GM18526 (cell line): ENCODE measurements around the gene UNC93B1.

Source experiments
- POLR2A ChIP-seq: IDR thresholded peaks from 3 replicates; pipeline ENCODE4 v1.6.1; 2011; ENCODE audit not compliant: insufficient read length; ENCODE audit errors: extremely low read depth

Gene UNC93B1

DNA sequence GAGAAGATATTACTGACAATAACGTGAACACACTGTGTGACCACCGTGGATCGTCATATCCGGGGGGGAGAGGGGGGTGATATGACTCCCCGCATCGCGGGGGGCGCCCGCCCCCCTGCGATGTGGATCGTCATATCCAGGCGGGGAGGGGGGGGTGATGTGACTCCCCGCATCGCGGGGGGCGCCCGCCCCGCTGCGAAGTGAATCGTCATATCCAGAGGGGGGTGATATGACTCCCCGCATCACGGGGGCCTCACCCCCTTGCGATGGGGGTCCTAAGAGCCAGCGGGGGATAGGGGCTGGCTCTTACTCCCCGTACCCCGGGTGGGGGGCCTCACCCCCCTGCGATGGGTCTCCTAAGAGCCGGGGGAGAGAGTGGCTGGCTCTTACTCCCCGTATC is 19.9 kb downstream of the UNC93B1 start:
- TF ChIP-seq POLR2A, result no peak
